ENCODE data around the gene ERC1.

Gene ERC1

GRCh38 chr12:1493781-1494565 is 502.9 kb downstream of the ERC1 start:
- DNase-seq (ENCODE audit: low spot score), result no peak

- no peak for DNase-seq (ENCODE audit: low spot score)
Observed at GRCh38 chr12:1494856-1495255, 503.8 kb downstream of the ERC1 start.

- DNase-seq (ENCODE audit: low spot score), result no peak
Observed at GRCh38 chr12:1496162-1496900, 505.3 kb downstream of the ERC1 start.

- DNase-seq (ENCODE audit: low spot score), result no peak
Observed at GRCh38 chr12:1497161-1497560, 506.1 kb downstream of the ERC1 start.

- no peak for DNase-seq (ENCODE audit: low spot score)
Observed at GRCh38 chr12:1498199-1498740, 507.2 kb downstream of the ERC1 start.

- no peak for DNase-seq (ENCODE audit: low spot score)
Observed at GRCh38 chr12:1499351-1499750, 508.3 kb downstream of the ERC1 start.

- DNase-seq (ENCODE audit: low spot score), result no peak
Observed at GRCh38 chr12:1500095-1500801, 509.2 kb downstream of the ERC1 start.

GRCh38 chr12:1501001-1501400 is 510.0 kb downstream of the ERC1 start:
- no peak for DNase-seq (ENCODE audit: low spot score)

- no peak for DNase-seq (ENCODE audit: low spot score)
Observed at GRCh38 chr12:1501695-1502378, 510.8 kb downstream of the ERC1 start.

GRCh38 chr12:1502379-1502720 is 511.3 kb downstream of the ERC1 start:
- DNase-seq (ENCODE audit: low spot score), result no peak

GRCh38 chr12:1502831-1503230 is 511.8 kb downstream of the ERC1 start:
- no peak for DNase-seq (ENCODE audit: low spot score)

- DNase-seq (ENCODE audit: low spot score), result no peak
Observed at GRCh38 chr12:1503281-1503711, 512.3 kb downstream of the ERC1 start.

GRCh38 chr12:1504304-1504894 is 513.4 kb downstream of the ERC1 start:
- DNase-seq (ENCODE audit: low spot score), result no peak

- no peak for DNase-seq (ENCODE audit: low spot score)
Observed at GRCh38 chr12:1504895-1505311, 513.9 kb downstream of the ERC1 start.

- no peak for DNase-seq (ENCODE audit: low spot score)
Observed at GRCh38 chr12:1505576-1505975, 514.6 kb downstream of the ERC1 start.

GRCh38 chr12:1507308-1507707 is 516.3 kb downstream of the ERC1 start:
- DNase-seq (ENCODE audit: low spot score), result no peak

GRCh38 chr12:1509413-1510052 is 518.5 kb downstream of the ERC1 start:
- no peak for DNase-seq (ENCODE audit: low spot score)

GRCh38 chr12:1510056-1510812 is 519.2 kb downstream of the ERC1 start:
- DNase-seq (ENCODE audit: low spot score), result no peak

- DNase-seq (ENCODE audit: low spot score), result no peak
Observed at GRCh38 chr12:1515010-1515409, 524.0 kb downstream of the ERC1 start.

- DNase-seq (ENCODE audit: low spot score), result no peak
Observed at GRCh38 chr12:1515428-1515827, 524.4 kb downstream of the ERC1 start.

Data from CD4-positive, alpha-beta T cell treated with Interleukin-2 at 100 ng/mL for 4 hours (primary cell).